ENCODE measurements around the gene ARHGEF10L.

ARHGEF10L gene

GRCh38 chr1:17642943-17643342 is 103.4 kb downstream of the ARHGEF10L start:
- Histone ChIP-seq H3K27ac (no peak overlapping the region), H3K27me3 (replicated peaks) (no peaks in the 10 kb centered on the region), H3K36me3 (replicated peaks) (peaks cover 28% of the 10 kb centered on the region), H3K4me3 (ENCODE audit: low read depth, low read length) (no peak overlapping the region)
- TF ChIP-seq CTCF (IDR thresholded peaks at IDR 0.05; ENCODE audit: low read depth, low read length, missing control alignments): no peak
- in situ Hi-C loops (cut with HindIII; ENCODE audit: low pct_ligation_motif_present, low sequenced_read_pairs): no loop called here
- DNase-seq: no peak

GRCh38 chr1:17643861-17644703 is 104.6 kb downstream of the ARHGEF10L start:
- Histone ChIP-seq H3K27ac (no peak overlapping the region), H3K27me3 (replicated peaks) (no peaks in the 10 kb centered on the region), H3K4me3 (ENCODE audit: low read depth, low read length) (no peak overlapping the region), H3K36me3 (replicated peaks) (peaks cover 21% of the 10 kb centered on the region)
- in situ Hi-C loops (cut with HindIII; ENCODE audit: low pct_ligation_motif_present, low sequenced_read_pairs): no loop called here
- no peak for TF ChIP-seq CTCF (IDR thresholded peaks at IDR 0.05; ENCODE audit: low read depth, low read length, missing control alignments)
- DNase-seq: no peak

DNA sequence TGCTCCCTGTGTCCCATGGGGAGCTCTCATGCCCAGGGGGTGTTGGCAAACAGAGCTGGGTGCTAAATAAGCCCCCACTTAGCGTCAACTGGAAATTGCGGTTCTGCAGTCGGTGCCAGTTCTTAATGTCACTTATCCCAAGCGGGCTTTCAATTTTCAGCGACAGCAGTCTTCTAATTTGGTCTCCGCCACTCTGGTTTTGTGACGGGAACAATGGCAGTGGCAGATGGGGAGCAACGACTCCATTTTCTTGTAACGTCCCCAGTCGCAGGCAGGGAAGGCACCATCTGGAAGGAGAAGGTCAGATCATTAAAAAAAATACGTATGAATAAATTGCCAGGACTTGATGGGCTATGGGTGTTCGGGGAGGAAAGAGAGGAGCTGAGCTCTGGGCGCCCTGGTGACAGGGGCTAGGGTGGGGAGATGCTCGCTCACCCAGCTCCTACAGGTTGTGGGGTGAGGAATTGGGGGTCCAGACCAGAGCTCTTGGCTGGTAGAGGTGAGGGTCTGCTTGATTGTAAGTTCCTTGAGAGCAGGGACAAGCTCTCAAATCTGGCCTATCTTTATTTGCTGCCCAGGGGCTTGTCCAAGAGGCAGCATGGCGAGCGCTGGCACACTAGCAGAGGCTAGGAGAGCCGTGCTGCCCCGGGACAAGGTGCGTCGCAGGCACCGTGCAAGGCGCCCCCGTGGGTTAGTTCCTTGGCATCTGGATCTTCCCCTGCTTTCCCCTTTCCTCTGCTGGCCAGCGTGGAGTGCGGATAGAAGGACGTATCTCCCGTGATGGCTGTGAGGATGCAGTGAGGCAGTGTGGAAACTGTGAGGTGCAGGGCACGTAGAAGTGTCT is 105.8 kb downstream of the ARHGEF10L start:
- TF ChIP-seq CTCF (IDR thresholded peaks at IDR 0.05; ENCODE audit: low read depth, low read length, missing control alignments): no peak
- in situ Hi-C loops (cut with HindIII; ENCODE audit: low pct_ligation_motif_present, low sequenced_read_pairs): no loop called here
- peaks cover 9% of the 10 kb centered on the region for H3K36me3 ChIP-seq (replicated peaks)

DNA sequence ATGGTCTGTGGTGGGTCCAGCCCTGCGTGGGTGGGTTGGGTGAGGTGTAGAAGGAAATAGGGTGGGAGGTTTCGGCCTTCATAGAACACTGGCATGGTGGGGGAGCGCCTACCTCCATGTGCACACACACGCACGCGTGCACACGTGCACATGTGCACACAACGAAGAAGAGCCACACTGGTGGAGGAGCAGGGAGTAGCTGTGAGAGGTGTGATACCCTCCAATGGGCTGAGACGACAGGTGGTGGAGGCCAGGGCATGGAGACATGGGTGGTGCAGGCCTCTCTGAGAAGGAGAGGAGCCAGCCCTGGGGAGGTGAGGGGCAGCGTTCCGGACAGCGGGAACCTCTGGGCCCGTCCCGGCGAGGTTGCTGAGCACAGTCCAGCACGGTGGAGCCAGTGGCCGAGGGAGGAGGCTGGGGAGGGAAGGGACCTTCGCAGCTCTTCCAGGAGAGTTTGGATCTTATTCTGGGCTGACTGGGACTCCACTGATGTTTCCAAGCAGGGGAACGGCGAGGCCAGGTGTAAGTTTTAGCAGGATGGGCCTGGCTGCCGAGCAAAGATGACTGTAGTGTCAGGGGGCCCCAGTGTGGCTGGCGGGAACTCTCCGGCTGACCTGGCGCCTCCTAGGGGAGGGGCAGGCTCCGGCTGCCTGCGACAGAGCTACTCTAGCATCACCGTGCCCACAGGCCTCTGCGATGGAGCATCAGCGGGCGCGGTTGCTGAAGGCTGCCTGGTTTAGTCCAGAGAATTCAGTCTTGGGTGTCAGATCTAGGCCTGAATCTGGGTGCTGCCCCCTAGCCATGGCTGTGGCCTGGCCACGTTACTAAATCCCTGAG is 107.2 kb downstream of the ARHGEF10L start:
- no peak for DNase-seq
- no peak for TF ChIP-seq CTCF (IDR thresholded peaks at IDR 0.05; ENCODE audit: low read depth, low read length, missing control alignments)
- H3K4me3 ChIP-seq (ENCODE audit: low read depth, low read length): no peak overlapping the region
- in situ Hi-C loops (cut with HindIII; ENCODE audit: low pct_ligation_motif_present, low sequenced_read_pairs): no loop called here
- no peaks in the 10 kb centered on the region for H3K36me3 ChIP-seq (replicated peaks)
- no peaks in the 10 kb centered on the region for H3K27me3 ChIP-seq (replicated peaks)
- H3K27ac ChIP-seq: no peak overlapping the region

More for the DNA sequence above, 105.8 kb downstream of the ARHGEF10L start:
- Histone ChIP-seq H3K27ac (no peak overlapping the region), H3K27me3 (replicated peaks) (no peaks in the 10 kb centered on the region), H3K4me3 (ENCODE audit: low read depth, low read length) (no peak overlapping the region)
- DNase-seq: no peak

- in situ Hi-C loops (cut with HindIII; ENCODE audit: low pct_ligation_motif_present, low sequenced_read_pairs): no loop called here
Observed at GRCh38 chr1:17648457-17649145, 109.1 kb downstream of the ARHGEF10L start.

More at GRCh38 chr1:17648457-17649145, 109.1 kb downstream of the ARHGEF10L start:
- H3K4me3 ChIP-seq (ENCODE audit: low read depth, low read length): no peak overlapping the region
- no peaks in the 10 kb centered on the region for H3K27me3 ChIP-seq (replicated peaks)
- H3K27ac ChIP-seq: no peak overlapping the region
- no peak for DNase-seq
- no peak for TF ChIP-seq CTCF (IDR thresholded peaks at IDR 0.05; ENCODE audit: low read depth, low read length, missing control alignments)
- H3K36me3 ChIP-seq (replicated peaks): no peaks in the 10 kb centered on the region
